Panc1 (cell line): ENCODE measurements around the gene KRIT1.

Experiments used
- CTCF ChIP-seq: fragments of 450-650 bp; IDR thresholded peaks from 2 replicates; pipeline ENCODE4 v1.5.1; 2017; ENCODE audit warnings: mild to moderate bottlenecking
- POLR2AphosphoS5 ChIP-seq: IDR thresholded peaks from 2 replicates; pipeline ENCODE4 v1.6.1; 2012; ENCODE audit warnings: mild to moderate bottlenecking, low read depth, low read length, moderate library complexity
- REST ChIP-seq, 2 experiments: IDR thresholded peaks; 2 replicates each; pipeline ENCODE4 v1.6.1; 2011 to 2012; ENCODE audit warnings: low read depth in 2 of 2, control low read depth in 1 of 2, low read length in 1 of 2, mild to moderate bottlenecking in 1 of 2, moderate library complexity in 1 of 2; ENCODE audit not compliant: insufficient read depth in 1 of 2
- SIN3A ChIP-seq: IDR thresholded peaks from 2 replicates; pipeline ENCODE4 v1.6.1; 2012; ENCODE audit warnings: low read depth, mild to moderate bottlenecking, low read length, moderate library complexity, borderline replicate concordance; ENCODE audit not compliant: insufficient read depth
- TCF7L2 ChIP-seq: IDR thresholded peaks from 2 replicates; pipeline ENCODE4 v1.6.1; 2011; ENCODE audit warnings: mild to moderate bottlenecking, low read depth, low read length, inconsistent platforms

GRCh38 chr7:92158660-92159575 lies 86.8 kb downstream of the KRIT1 start:
- TF ChIP-seq CTCF: no peak
- TF ChIP-seq POLR2AphosphoS5: no peak
- no peak for TF ChIP-seq REST (IDR thresholded peaks at IDR 0.05; ENCODE audit: insufficient read depth in 1 of 2, low read depth in 2 of 2, low read length in 1 of 2)
- TF ChIP-seq SIN3A: no peak
- TF ChIP-seq TCF7L2: no peak
